HG02571 (cell line): ENCODE data around the gene AP1M1.
"Not testable (repeated sequence)": the region's sequence is repeated elsewhere in the genome, so short reads cannot be mapped to it uniquely, and the experiment has no call there.

ENCODE experiments used
- ATAC-seq: cut with Tn5 transposase; IDR thresholded peaks from one replicate; pipeline ENCODE4 v1.9.1; 2021; ENCODE audit warnings: mild to moderate bottlenecking, moderate library complexity; ENCODE audit not compliant: unreplicated experiment

Gene AP1M1

GRCh38 chr19:16259385-16260159 lies 61.9 kb downstream of the AP1M1 start:
- no peak for ATAC-seq

DNA sequence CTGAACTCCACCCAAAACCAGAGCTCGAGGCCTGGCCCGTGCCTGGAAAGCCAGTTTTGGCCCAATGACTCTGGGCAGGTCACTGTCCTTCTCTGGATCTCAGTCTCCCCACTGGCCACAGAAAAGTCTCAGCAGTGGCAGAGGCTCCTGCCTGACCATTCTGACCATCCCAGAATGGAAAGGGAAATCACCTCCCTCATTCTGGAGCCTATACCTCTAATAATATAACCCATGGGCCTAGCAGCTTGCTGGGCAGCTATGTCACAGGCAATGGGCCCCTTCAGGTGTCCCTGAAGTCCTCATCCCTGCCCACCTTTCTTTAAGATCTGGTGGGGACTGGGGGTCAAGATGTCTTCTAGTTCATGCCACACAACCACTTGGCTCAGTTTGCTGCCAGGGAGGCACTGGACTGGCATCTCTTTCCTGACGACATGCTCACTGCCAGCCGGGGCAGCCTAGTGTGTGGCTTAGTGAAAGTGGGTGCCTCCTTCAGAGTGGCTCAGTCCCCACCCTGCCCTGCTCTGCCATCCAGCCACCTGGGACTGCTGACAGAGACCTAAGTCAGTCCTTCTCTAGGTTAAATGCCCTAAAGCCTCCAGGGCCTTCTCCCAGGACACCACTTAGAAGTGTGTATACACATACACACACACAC lies 62.6 kb downstream of the AP1M1 start:
- ATAC-seq = no peak

DNA sequence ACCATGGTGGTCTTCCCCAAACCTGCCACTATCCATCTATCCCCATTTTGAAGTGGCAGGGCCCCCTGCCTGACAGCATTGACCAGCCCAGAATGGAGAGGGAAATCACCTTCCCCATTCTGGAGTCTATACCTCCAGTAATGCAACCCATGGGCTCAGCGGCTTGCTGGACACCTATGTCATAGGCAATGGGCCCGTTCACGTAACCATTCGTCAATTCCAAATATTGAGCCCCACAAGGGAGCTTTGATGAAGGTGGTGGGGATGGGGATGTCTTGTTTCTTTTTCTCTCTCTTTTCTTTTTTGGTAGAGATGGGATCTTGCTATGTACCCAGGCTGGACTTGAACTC lies 63.1 kb downstream of the AP1M1 start:
- no peak for ATAC-seq

DNA sequence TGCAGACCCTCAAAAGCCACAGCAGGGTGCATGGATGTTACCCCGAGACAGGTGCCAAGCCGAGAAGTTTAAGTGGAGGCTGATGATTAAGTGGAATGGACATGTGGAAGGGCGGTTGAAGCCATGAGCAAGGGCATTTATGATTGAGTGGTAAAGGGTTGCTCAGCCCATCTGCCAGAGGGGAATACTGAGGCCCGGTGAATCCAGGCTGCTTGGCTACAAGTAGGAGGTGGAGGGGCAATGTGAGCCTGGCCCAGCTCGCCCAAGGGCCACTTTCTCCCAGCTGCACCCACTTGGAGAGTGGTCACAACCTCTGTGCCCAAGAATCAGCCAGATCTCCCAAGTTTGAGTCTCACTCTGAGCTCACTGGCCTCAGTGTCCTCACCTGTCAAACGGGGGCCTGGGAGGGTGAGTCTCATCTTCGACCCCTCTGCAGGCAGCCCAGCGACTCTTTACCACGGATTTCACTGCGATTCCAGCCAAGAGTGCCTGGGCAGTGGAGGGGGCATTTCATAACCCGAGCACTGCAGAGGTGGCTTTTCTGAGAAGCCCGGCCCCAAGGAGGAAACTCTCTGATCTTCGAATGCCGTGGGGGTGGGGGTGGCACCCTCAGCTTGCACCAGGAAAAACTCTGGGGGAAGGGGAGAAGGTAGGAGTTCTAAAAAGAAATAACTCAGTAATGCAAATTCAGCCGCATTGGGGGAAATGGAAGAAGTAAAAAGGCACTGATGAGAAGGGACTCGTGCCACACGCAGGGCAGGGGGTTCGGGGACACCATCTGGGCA lies 64.1 kb downstream of the AP1M1 start:
- no peak for ATAC-seq

GRCh38 chr19:16262618-16263017 lies 64.9 kb downstream of the AP1M1 start:
- ATAC-seq = no peak

GRCh38 chr19:16263141-16263761 lies 65.5 kb downstream of the AP1M1 start:
- no peak for ATAC-seq

- ATAC-seq = no peak
These were observed 67.5 kb downstream of the AP1M1 start for GRCh38 chr19:16265205-16265604.

DNA sequence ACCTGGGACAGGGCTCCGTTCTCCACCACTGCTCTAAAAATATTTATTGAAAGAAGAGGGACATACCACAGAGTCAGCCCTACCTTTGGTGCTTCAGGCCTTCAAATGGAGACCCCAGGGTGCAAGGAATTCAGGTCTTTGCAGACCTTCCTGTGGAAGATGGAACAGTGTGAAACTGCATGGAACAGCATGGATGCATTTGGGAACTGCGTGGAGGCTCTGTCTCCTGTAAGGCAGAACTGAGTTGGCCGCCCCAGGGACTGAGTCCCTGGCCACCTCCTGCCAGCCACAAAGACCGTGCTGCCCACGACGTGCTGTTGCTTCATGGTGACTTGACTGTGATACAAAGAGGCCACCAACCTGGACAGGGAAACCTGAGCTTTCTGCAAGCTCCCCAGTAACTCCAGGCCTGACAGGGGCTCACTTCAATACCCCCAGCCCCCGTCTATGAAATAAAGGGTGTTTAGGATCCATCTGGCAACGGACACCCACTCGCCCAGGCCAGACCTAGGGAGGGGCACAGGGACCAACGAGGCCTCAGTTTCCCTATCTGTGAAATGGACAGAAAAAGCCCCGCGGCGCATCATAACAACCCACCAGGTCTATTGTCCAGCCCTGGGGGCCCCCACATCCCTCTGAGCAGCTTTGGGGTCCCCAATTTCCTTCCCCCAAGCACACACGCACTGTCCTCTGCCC lies 68.3 kb downstream of the AP1M1 start:
- ATAC-seq = no peak

GRCh38 chr19:16266586-16266942 lies 68.9 kb downstream of the AP1M1 start:
- no peak for ATAC-seq

- no peak for ATAC-seq
These were observed 71.1 kb downstream of the AP1M1 start for GRCh38 chr19:16268676-16269319.

GRCh38 chr19:16272945-16273344 lies 75.2 kb downstream of the AP1M1 start:
- no peak for ATAC-seq

- no peak for ATAC-seq
These were observed 76.7 kb downstream of the AP1M1 start for GRCh38 chr19:16274447-16274846.

- no peak for ATAC-seq
These were observed 82.6 kb downstream of the AP1M1 start for GRCh38 chr19:16280306-16280705.

DNA sequence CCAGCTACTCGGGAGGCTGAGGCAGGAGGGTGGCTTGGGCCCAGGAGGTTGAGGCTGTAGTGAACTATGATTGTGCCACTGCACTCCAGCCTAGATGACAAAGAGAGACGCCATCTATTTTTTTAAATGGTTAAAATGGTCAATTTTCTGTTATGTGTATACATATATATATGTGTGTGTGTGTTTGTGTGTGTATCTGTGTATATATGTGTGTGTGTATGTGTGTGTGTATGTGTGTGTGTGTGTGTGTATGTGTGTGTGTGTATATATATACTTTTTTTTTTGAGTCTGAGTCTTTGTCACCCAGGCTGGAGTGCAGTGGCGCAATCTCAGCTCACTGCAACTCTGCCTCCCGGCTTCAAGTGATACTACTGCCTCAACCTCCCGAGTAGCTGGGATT lies 84.0 kb downstream of the AP1M1 start:
- ATAC-seq = no peak

- no peak for ATAC-seq
These were observed 85.7 kb downstream of the AP1M1 start for GRCh38 chr19:16283210-16284061.

GRCh38 chr19:16284505-16284904 lies 86.8 kb downstream of the AP1M1 start:
- no peak for ATAC-seq

GRCh38 chr19:16285079-16285478 lies 87.4 kb downstream of the AP1M1 start:
- ATAC-seq = not testable (repeated sequence)

DNA sequence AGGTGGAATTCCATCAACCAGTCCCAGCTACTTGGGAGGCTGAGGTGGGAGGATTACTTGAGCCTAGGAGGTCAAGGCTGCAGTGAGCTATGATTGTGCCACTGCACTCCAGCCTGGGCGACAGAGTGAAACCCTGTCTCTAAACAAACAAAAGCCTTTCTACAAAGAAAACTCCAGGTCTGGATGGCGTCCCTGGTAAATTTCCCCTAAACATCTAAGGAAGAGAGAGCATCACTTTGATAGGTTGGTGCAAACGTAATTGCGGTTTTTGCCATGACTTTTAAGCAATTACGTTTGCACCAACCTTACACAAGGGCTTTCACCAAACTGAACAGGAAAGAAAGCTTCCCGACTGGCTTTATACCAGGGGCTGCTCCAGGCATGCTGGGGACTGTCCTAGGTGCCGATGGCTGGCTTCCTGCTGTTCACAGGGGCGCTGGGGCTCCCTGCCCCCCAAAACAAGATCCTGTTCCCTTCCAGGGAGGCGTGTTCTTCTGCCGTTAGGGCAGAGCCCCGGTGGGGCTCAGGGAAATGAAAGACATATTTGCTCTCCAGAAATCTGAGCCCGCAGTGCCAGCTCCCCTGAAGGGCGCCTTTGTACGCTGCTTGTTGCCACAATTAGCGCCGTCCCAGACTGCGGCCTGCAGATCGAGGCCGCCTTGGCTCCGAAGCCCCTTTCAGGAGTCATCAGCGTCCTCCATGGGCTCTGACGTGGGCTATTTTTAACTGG lies 88.2 kb downstream of the AP1M1 start:
- no peak for ATAC-seq

DNA sequence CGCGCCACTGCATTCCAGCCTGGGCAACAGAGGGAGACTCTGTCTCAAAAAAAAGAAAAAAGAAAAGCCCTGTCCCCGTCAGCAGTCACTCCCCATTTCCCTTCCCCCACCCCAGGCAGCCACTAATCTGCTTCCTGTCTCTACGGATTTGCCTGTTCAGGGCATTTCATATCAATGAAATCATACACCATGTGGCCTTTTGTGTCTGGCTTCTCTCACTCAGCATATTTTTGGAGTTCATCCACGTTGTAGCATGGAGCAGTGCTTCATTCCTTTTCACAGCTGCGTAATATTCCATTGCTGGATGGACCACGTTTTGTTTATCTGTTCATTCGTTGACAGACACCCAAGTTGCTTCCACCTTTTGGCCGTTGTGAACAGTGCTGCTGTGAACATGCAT lies 90.8 kb downstream of the AP1M1 start:
- no peak for ATAC-seq
